Esophagus squamous epithelium (tissue), 5 donors: ENCODE measurements around the gene GNA12. TPM values are rescaled to one million over a fixed set of nuclear protein-coding genes. Genes with fewer than 3 reads are reported as not detected.

ENCODE experiments used
- DNase-seq: peaks from one replicate; lab custom pipeline; 2025; lab: John Stamatoyannopoulos, UW
- H3K27ac ChIP-seq, 4 donors: fragments of 200-600 bp; sonication (generic); one replicate each; pipeline ENCODE4 v1.5.1; 2016 to 2019; ENCODE audit warnings: mild to moderate bottlenecking in 1 of 4
- H3K27me3 ChIP-seq, 4 donors: fragments of 200-600 bp; sonication (generic); 1 replicate in 3 of 4; 2 replicates in 1 of 4; pipeline versions ENCODE4 v1.5.1 to v1.6.0; 2017 to 2021; ENCODE audit warnings: antibody characterized with exemption in 1 of 4
- H3K36me3 ChIP-seq, 3 donors: fragments of 200-600 bp; sonication (generic); one replicate each; pipeline ENCODE4 v1.5.1; 2016 to 2019
- H3K4me1 ChIP-seq, 3 donors: fragments of 200-600 bp; sonication (generic); one replicate each; pipeline ENCODE4 v1.5.1; 2017 to 2019
- H3K4me3 ChIP-seq, 4 donors: fragments of 200-600 bp; sonication (generic); 1 replicate in 3 of 4; 2 replicates in 1 of 4; pipeline ENCODE4 v1.5.1; 2016 to 2019; ENCODE audit warnings: mild to moderate bottlenecking in 2 of 4, moderate library complexity in 1 of 4
- H3K9me3 ChIP-seq, 3 donors: fragments of 200-600 bp; sonication (generic); one replicate each; pipeline ENCODE4 v1.5.1; 2016 to 2019
- CTCF ChIP-seq, 6 experiments: fragments of 450-650 bp in 4 of 6; fragments of 200-600 bp in 2 of 6; sonication (generic) in 2 of 6; IDR thresholded peaks; one replicate each; pipeline ENCODE4 v1.5.1; 2016 to 2019; ENCODE audit warnings: antibody characterized with exemption in 6 of 6, mild to moderate bottlenecking in 4 of 6, moderate library complexity in 4 of 6
- POLR2A ChIP-seq, 4 donors: fragments of 450-650 bp; IDR thresholded peaks; one replicate each; pipeline ENCODE4 v1.6.1; 2017; ENCODE audit warnings: antibody characterized with exemption in 4 of 4, mild to moderate bottlenecking in 4 of 4, moderate library complexity in 3 of 4
- WGBS, 2 donors: methylation state at CpG; one replicate each; pipeline ENCODE4 v1.1.5; 2018; 5-methylcytosine and 5-hydroxymethylcytosine counted together
- intact Hi-C: fragments of 100-400 bp; cut with DNase I; formaldehyde crosslinking; loops from one replicate; pipeline ENCODE4 v1.15.0; 2022
- total RNA-seq, 4 donors: library from RNA; depleted of rRNA; stranded (reverse); fragments of >200 nt; gene quantifications; one replicate each; pipeline ENCODE4 v1.1.0, GENCODE V29; 2016
- donor health status: DM: yes; HTN: yes; CAD: no.

The GNA12 gene
- total RNA-seq, 4 donors from 2014 or later, result 6.6 to 11.6 (median 7.6) TPM

DNA sequence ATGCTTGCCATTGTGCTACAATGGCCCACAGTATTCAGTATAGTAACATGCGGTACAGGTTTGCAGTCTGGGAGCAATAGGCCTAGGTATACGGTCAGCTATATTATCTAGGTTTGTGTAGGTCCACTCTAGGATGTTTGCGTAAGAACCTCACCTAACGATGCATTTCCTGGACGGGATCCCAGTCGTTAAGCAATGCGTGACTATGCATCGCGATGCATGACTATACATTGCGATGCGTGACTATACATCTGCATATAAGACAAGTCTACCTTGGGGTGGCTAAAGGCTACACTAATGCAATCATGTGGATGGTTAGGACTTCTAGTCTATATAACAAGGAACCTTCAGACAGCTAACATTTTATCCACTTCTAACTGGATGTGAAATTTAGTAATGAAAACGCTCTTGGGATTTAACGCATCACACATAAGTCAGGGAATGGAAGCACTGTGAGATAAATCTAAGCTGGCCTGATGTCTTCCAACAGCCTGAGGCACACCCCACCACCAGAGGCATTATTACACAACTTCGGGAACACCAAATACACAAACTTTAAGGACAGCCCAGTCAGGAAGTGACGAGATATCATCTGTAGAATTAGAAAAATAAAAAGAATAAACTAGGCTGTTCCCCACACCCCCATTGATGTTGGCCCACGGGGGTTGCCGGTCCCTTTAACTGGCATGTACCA lies 9.2 kb downstream of the GNA12 start:
- TF ChIP-seq CTCF (IDR thresholded peaks at IDR 0.05), result no peak
- no peak for TF ChIP-seq POLR2A (IDR thresholded peaks at IDR 0.05)
- Histone ChIP-seq H3K36me3 (peaks cover 0 to 24% (median 0%) of the 10 kb centered on the region in 3 donors), H3K9me3 (no peaks in the 10 kb centered on the region), H3K4me1 (peaks cover 0 to 13% (median 0%) of the 10 kb centered on the region in 3 donors), H3K27me3 (no peaks in the 10 kb centered on the region), H3K4me3 (no peak overlapping the region), H3K27ac (peak overlapping the region in 1 of 4 donors; percentile 50)
- no peak for DNase-seq
- intact Hi-C loops, result no loop called here
- 88 to 93% methylated on average over 15 of the region's 17 CpGs for WGBS, 2 donors

GRCh38 chr7:2833083-2833910 lies 10.8 kb downstream of the GNA12 start:
- WGBS, 2 donors, result 90 to 93% methylated on average over 19 of the region's 19 CpGs
- no peak for DNase-seq
- TF ChIP-seq POLR2A (IDR thresholded peaks at IDR 0.05) (no peak), CTCF (IDR thresholded peaks at IDR 0.05) (no peak)
- Histone ChIP-seq H3K27ac (no peak overlapping the region), H3K36me3 (peaks cover 0 to 16% (median 0%) of the 10 kb centered on the region in 3 donors), H3K27me3 (no peaks in the 10 kb centered on the region), H3K4me3 (no peak overlapping the region), H3K4me1 (peaks cover 0 to 13% (median 0%) of the 10 kb centered on the region in 3 donors), H3K9me3 (no peaks in the 10 kb centered on the region)
- intact Hi-C loops, result no loop called here

DNA sequence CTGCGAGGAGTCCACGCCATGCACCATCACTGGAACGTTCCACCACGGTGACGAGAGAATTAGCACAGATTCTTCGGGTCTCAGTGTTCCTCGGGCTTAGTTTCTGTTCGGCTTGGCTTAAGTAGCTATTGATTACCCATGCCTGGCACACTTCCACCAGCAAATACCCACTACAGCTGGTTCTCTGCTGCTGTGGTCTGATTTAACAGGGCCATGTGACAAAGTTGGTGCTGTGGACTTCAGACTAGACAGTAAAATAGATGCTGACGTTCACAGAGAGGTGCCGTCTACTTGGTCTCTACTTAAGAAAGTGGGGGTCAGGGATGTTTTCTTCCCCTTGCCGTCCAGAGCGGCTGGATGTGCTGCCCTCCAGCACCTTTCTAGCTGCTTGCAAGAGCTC lies 11.6 kb downstream of the GNA12 start:
- H3K27me3 ChIP-seq, result no peaks in the 10 kb centered on the region
- intact Hi-C loops, result no loop called here
- H3K36me3 ChIP-seq, result peaks cover 0 to 16% (median 0%) of the 10 kb centered on the region in 3 donors
- WGBS, 2 donors, result 90 to 100% methylated on average over 9 of the region's 12 CpGs
- H3K9me3 ChIP-seq, result no peaks in the 10 kb centered on the region
- no peak overlapping the region for H3K4me3 ChIP-seq
- no peak for TF ChIP-seq POLR2A (IDR thresholded peaks at IDR 0.05)
- TF ChIP-seq CTCF (IDR thresholded peaks at IDR 0.05), result no peak
- H3K27ac ChIP-seq, result no peak overlapping the region
- H3K4me1 ChIP-seq, result peaks cover 0 to 7% (median 0%) of the 10 kb centered on the region in 3 donors
- DNase-seq, result no peak

GRCh38 chr7:2830609-2831376 lies 13.3 kb downstream of the GNA12 start:
- Histone ChIP-seq H3K4me1 (peaks cover 0 to 2% (median 0%) of the 10 kb centered on the region in 3 donors), H3K27me3 (no peaks in the 10 kb centered on the region), H3K36me3 (peaks cover 0 to 10% (median 0%) of the 10 kb centered on the region in 3 donors), H3K27ac (no peak overlapping the region), H3K4me3 (no peak overlapping the region), H3K9me3 (no peaks in the 10 kb centered on the region)
- TF ChIP-seq POLR2A (IDR thresholded peaks at IDR 0.05) (no peak), CTCF (IDR thresholded peaks at IDR 0.05) (no peak)
- WGBS, 2 donors, result 87 to 91% methylated on average over 8 of the region's 8 CpGs
- intact Hi-C loops, result no loop called here
- DNase-seq, result no peak
